HepG2 (cell line): Measurements from ENCODE around the gene LRIG3. TPM values are rescaled to one million over a fixed set of nuclear protein-coding genes. Genes with fewer than 3 reads are reported as not detected.

Experiments
- ATAC-seq: fragments of 200-7000 bp; cut with Tn5 transposase; 3 replicates; pipeline ENCODE4 v1.9.1; 2020; ENCODE audit warnings: mild to moderate bottlenecking, moderate library complexity
- BruUV-seq: library from RNA; stranded (reverse); fragments of 400-500 nt; replicated peaks from 2 replicates; lab custom pipeline; 2021; lab: Mats Ljungman, UMichigan
- CTCF ChIA-PET: fragments of 300-600 bp; formaldehyde crosslinking; extraction: SDS; loops from one replicate; lab custom pipeline; 2021; ENCODE audit warnings: low total read pairs, inconsistent platforms, low intra/inter-chr PET ratio; lab: Yijun Ruan, JAX
- POLR2A ChIA-PET: fragments of 350-600 bp; sonication (Branson Sonifier 250); formaldehyde crosslinking; loops from one replicate; lab custom pipeline; 2020; ENCODE audit warnings: antibody characterized with exemption, inconsistent platforms; lab: Yijun Ruan, JAX
- DNase-seq: peaks from one replicate; pipeline ENCODE4 v3.0.0-alpha.2; 2015; ENCODE audit warnings: low spot score
- FAIRE-seq: peaks from 3 replicates; lab custom pipeline; 2011; peaks lifted over from hg19 to GRCh38; lab: Jason Lieb, UNC
- H2AFZ ChIP-seq: one replicate; pipeline ENCODE4 v1.6.1; 2011; ENCODE audit warnings: low read length, inconsistent platforms
- H3K27ac ChIP-seq: fragments of 300-600 bp; 3 replicates; pipeline ENCODE4 v1.8.0; 2011; ENCODE audit warnings: mixed run types, mild to moderate bottlenecking, mixed read lengths, low read length, inconsistent platforms; ENCODE audit not compliant: insufficient read depth; ENCODE audit errors: extremely low read length
- H3K27me3 ChIP-seq, 2 experiments: fragments of 200-600 bp in 1 of 2; 2 replicates in 1 of 2; 3 replicates in 1 of 2; pipeline versions ENCODE4 v1.6.0 to v1.8.0; 2011; ENCODE audit warnings: low read length in 2 of 2, mild to moderate bottlenecking in 2 of 2, moderate library complexity in 2 of 2, inconsistent platforms in 1 of 2; ENCODE audit not compliant: insufficient read depth in 2 of 2, control insufficient read depth in 1 of 2
- H3K36me3 ChIP-seq, 2 experiments: fragments of 200-600 bp in 1 of 2; replicated peaks in 1 of 2; 2 replicates in 1 of 2; 3 replicates in 1 of 2; pipeline versions ENCODE4 v1.5.1 to v1.8.0; 2011; ENCODE audit warnings: low read length in 2 of 2, inconsistent platforms in 1 of 2; ENCODE audit not compliant: insufficient read depth in 2 of 2, control insufficient read depth in 1 of 2
- H3K4me1 ChIP-seq: 2 replicates; pipeline ENCODE4 v1.5.1; 2012; ENCODE audit warnings: low read length, inconsistent platforms; ENCODE audit not compliant: insufficient read depth
- H3K4me2 ChIP-seq: 2 replicates; pipeline ENCODE4 v1.6.0; 2011; ENCODE audit warnings: low read depth, low read length, inconsistent platforms
- H3K4me3 ChIP-seq, 3 experiments: fragments of 200-600 bp in 1 of 3; sonication (generic), shearing (Covaris generic) in 1 of 3; replicated peaks in 1 of 3; 2 replicates each; pipeline ENCODE4 v1.5.1; 2011 to 2016; ENCODE audit warnings: low read length in 3 of 3, inconsistent platforms in 2 of 3, low read depth in 2 of 3, mild to moderate bottlenecking in 2 of 3, control low read depth in 1 of 3, mixed read lengths in 1 of 3; ENCODE audit not compliant: insufficient read depth in 1 of 3
- H3K79me2 ChIP-seq: one replicate; pipeline ENCODE4 v1.6.1; 2011; ENCODE audit warnings: low read length, inconsistent platforms; ENCODE audit not compliant: insufficient read depth
- H3K9ac ChIP-seq: 2 replicates; pipeline ENCODE4 v1.6.0; 2011; ENCODE audit warnings: mild to moderate bottlenecking, low read depth, low read length, inconsistent platforms; ENCODE audit not compliant: insufficient read depth
- H3K9me3 ChIP-seq: 2 replicates; pipeline ENCODE4 v1.5.1; 2012; ENCODE audit warnings: mild to moderate bottlenecking, low read length
- H4K20me1 ChIP-seq: 2 replicates; pipeline ENCODE4 v1.6.0; 2011; ENCODE audit warnings: inconsistent platforms, mild to moderate bottlenecking, low read length, moderate library complexity; ENCODE audit not compliant: insufficient read depth
- GABPB1 ChIP-seq: IDR thresholded peaks from 2 replicates; pipeline ENCODE4 v1.6.1; 2016; ENCODE audit warnings: mild to moderate bottlenecking, missing genetic modification reagents, moderate library complexity, missing compliant biosample characterization
- HDAC2 ChIP-seq: sonication (generic); formaldehyde crosslinking; IDR thresholded peaks from 2 replicates; pipeline ENCODE4 v1.4.0; 2020; ENCODE audit warnings: missing genetic modification reagents
- JUNB ChIP-seq: sonication (generic); formaldehyde crosslinking; IDR thresholded peaks from 2 replicates; pipeline ENCODE4 v1.8.0; 2022; ENCODE audit warnings: missing genetic modification reagents, mild to moderate bottlenecking, borderline replicate concordance
- NR2F1 ChIP-seq, 2 experiments: fragments of 450-650 bp in 1 of 2; formaldehyde crosslinking in 1 of 2; IDR thresholded peaks; 2 replicates each; pipeline versions ENCODE4 v1.5.0 to v1.6.1; 2016 to 2020; ENCODE audit warnings: mild to moderate bottlenecking in 1 of 2, missing compliant biosample characterization in 1 of 2, missing genetic modification reagents in 1 of 2, moderate library complexity in 1 of 2
- TBX3 ChIP-seq: fragments of 450-650 bp; IDR thresholded peaks from 2 replicates; pipeline ENCODE4 v1.6.1; 2017; ENCODE audit warnings: antibody characterized with exemption, mild to moderate bottlenecking, inconsistent platforms, borderline replicate concordance
- ZNF225 ChIP-seq: sonication (generic); formaldehyde crosslinking; IDR thresholded peaks from 2 replicates; pipeline ENCODE4 v1.4.0; 2020; ENCODE audit warnings: mild to moderate bottlenecking, missing genetic modification reagents
- ZNF503 ChIP-seq: sonication (generic); formaldehyde crosslinking; IDR thresholded peaks from 2 replicates; pipeline ENCODE4 v1.4.0; 2020; ENCODE audit warnings: missing genetic modification reagents
- ZNF605 ChIP-seq: sonication (generic); formaldehyde crosslinking; IDR thresholded peaks from 2 replicates; pipeline ENCODE4 v1.8.0; 2022; ENCODE audit warnings: mild to moderate bottlenecking, missing genetic modification reagents
- ZNF619 ChIP-seq: sonication (generic); formaldehyde crosslinking; IDR thresholded peaks from 2 replicates; pipeline ENCODE4 v1.4.0; 2020; ENCODE audit warnings: mild to moderate bottlenecking, missing genetic modification reagents
- ZNF784 ChIP-seq: sonication (generic); formaldehyde crosslinking; IDR thresholded peaks from 2 replicates; pipeline ENCODE4 v1.5.1; 2020; ENCODE audit warnings: missing genetic modification reagents, mild to moderate bottlenecking, borderline replicate concordance
- WGBS: methylation state at CpG from one replicate; pipeline ENCODE4 v1.1.6; 2017; ENCODE audit warnings: low lambda C conversion rate; 5-methylcytosine and 5-hydroxymethylcytosine counted together
- in situ Hi-C: cut with HindIII; loops from 2 replicates; pipeline ENCODE4 v1.10.0; 2017; ENCODE audit warnings: low pct_unique_long_range_greater_than_20kb; ENCODE audit not compliant: extremely low pct_ligation_motif_present
- intact Hi-C: fragments of 100-400 bp; cut with micrococcal nuclease; formaldehyde crosslinking; loops from one replicate; pipeline ENCODE4 v1.10.0; 2022; ENCODE audit not compliant: unreplicated experiment
- polyA plus RNA-seq, 8 experiments: library from polyadenylated mRNA; depleted of rRNA in 3 of 8; stranded (reverse) in 7 of 8; unstranded in 1 of 8; fragments of >200 nt; fragmentation: Illumina TruSeq in 4 of 8; extraction: Trizol in 4 of 8; gene quantifications; 2 replicates each; pipeline versions ENCODE4 v1.2.1 to v1.2.3, GENCODE V29; 2011 to 2016; ENCODE audit warnings: low read depth in 4 of 8, missing spikeins in 1 of 8, mixed read lengths in 1 of 8; ENCODE audit not compliant: insufficient read depth in 1 of 8
- total RNA-seq, 5 experiments: library from RNA; depleted of rRNA; stranded (reverse); fragments of >200 nt; fragmentation: Illumina TruSeq; extraction: Trizol; gene quantifications; 2 replicates each; pipeline ENCODE4 v1.2.3, GENCODE V29; 2016; ENCODE audit warnings: low read depth in 1 of 5
- TF ChIP-seq, protein P1 (sequence below): sonication (generic); formaldehyde crosslinking; IDR thresholded peaks from 2 replicates; pipeline ENCODE4 v1.8.1; 2023; ENCODE audit warnings: mild to moderate bottlenecking, missing genetic modification reagents
- TF ChIP-seq, protein P2 (sequence below), 2 experiments: sonication (generic) in 1 of 2; formaldehyde crosslinking in 1 of 2; IDR thresholded peaks; 2 replicates each; pipeline versions ENCODE4 v1.4.0 to v1.6.1; 2016 to 2020; ENCODE audit warnings: borderline replicate concordance in 1 of 2, low read depth in 1 of 2, mild to moderate bottlenecking in 1 of 2, missing genetic modification reagents in 1 of 2
- TF ChIP-seq, protein P3 (sequence below): sonication (generic); formaldehyde crosslinking; IDR thresholded peaks from 2 replicates; pipeline ENCODE4 v1.8.0; 2022; ENCODE audit warnings: missing genetic modification reagents, low read depth, mild to moderate bottlenecking, borderline replicate concordance

Gene LRIG3
- total and polyA plus RNA-seq, 2 of the 13 experiments (the other 11 are each of a cell fraction or from before 2014, with no cell fraction given), result 7.7 to 17.4 TPM

- Histone ChIP-seq H3K36me3 (peaks cover 10 to 32% of the 10 kb centered on the region in 2 experiments; a peak in 4 of 5 replicates), H3K79me2 (no peaks in the 10 kb centered on the region), H3K4me1 (no peaks in the 10 kb centered on the region), H2AFZ (no peak overlapping the region), H3K4me2 (no peak overlapping the region), H3K4me3 (no peak overlapping the region), H3K9ac (no peak overlapping the region), H4K20me1 (no peaks in the 10 kb centered on the region), H3K27ac (no peak overlapping the region), H3K9me3 (no peaks in the 10 kb centered on the region), H3K27me3 (no peaks in the 10 kb centered on the region)
- in situ Hi-C loops, result no loop called here
- POLR2A ChIA-PET, result no interaction called here
- no TSS peak for BruUV-seq
- ATAC-seq (no peak), DNase-seq (no peak), FAIRE-seq (no peak)
- intact Hi-C loops, result loop anchor here (5.0 kb wide), 1 partner anchor 37 kb away; no protein-coding TSS in a partner anchor
- 97% methylated on average over 7 of the region's 7 CpGs for WGBS
- CTCF ChIA-PET, result no interaction called here
- TF ChIP-seq ZNF605 (CRISPR knock-in tag) (no peak), TBX3 (no peak), ZNF784 (CRISPR knock-in tag) (no peak), JUNB (CRISPR knock-in tag) (no peak), HDAC2 (no peak), GABPB1 (CRISPR knock-in tag) (no peak), NR2F1 (CRISPR knock-in tag; IDR thresholded peaks at IDR 0.05) (no peak), ZNF619 (CRISPR knock-in tag) (no peak), ZNF503 (CRISPR knock-in tag) (no peak), ZNF225 (CRISPR knock-in tag) (no peak)
- TF ChIP-seq, protein P1, sequence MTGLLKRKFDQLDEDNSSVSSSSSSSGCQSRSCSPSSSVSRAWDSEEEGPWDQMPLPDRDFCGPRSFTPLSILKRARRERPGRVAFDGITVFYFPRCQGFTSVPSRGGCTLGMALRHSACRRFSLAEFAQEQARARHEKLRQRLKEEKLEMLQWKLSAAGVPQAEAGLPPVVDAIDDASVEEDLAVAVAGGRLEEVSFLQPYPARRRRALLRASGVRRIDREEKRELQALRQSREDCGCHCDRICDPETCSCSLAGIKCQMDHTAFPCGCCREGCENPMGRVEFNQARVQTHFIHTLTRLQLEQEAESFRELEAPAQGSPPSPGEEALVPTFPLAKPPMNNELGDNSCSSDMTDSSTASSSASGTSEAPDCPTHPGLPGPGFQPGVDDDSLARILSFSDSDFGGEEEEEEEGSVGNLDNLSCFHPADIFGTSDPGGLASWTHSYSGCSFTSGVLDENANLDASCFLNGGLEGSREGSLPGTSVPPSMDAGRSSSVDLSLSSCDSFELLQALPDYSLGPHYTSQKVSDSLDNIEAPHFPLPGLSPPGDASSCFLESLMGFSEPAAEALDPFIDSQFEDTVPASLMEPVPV (CRISPR knock-in tag), result no peak
- TF ChIP-seq, protein P2, sequence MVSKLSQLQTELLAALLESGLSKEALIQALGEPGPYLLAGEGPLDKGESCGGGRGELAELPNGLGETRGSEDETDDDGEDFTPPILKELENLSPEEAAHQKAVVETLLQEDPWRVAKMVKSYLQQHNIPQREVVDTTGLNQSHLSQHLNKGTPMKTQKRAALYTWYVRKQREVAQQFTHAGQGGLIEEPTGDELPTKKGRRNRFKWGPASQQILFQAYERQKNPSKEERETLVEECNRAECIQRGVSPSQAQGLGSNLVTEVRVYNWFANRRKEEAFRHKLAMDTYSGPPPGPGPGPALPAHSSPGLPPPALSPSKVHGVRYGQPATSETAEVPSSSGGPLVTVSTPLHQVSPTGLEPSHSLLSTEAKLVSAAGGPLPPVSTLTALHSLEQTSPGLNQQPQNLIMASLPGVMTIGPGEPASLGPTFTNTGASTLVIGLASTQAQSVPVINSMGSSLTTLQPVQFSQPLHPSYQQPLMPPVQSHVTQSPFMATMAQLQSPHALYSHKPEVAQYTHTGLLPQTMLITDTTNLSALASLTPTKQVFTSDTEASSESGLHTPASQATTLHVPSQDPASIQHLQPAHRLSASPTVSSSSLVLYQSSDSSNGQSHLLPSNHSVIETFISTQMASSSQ (IDR thresholded peaks at IDR 0.05; ENCODE audit: low read depth), result no peak
- TF ChIP-seq, protein P2 (CRISPR knock-in tag; IDR thresholded peaks at IDR 0.05; ENCODE audit: borderline replicate concordance), result no peak
- TF ChIP-seq, protein P3, sequence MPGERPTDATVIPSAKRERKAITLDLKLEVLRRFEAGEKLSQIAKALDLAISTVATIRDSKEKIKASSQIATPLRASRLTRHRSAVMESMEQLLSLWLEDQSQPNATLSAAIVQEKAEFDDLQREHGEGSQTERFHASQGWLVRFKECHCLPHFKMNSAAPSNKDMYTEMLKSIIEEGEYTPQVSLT (CRISPR knock-in tag), result no peak
These were observed 39.7 kb downstream of the LRIG3 start for GRCh38 chr12:58880639-58881038.
